HG03469 (cell line): ENCODE data around the gene MSH5.

Experiments used
- ATAC-seq: cut with Tn5 transposase; IDR thresholded peaks from one replicate; pipeline ENCODE4 v1.9.1; 2021; ENCODE audit warnings: mild to moderate bottlenecking, moderate library complexity, moderate number of reproducible peaks; ENCODE audit not compliant: unreplicated experiment

The MSH5 gene

GRCh38 chr6:31729515-31729978 lies 10.3 kb upstream of the MSH5 start:
- ATAC-seq = no peak

GRCh38 chr6:31729979-31730630 lies 9.7 kb upstream of the MSH5 start:
- ATAC-seq = no peak

DNA sequence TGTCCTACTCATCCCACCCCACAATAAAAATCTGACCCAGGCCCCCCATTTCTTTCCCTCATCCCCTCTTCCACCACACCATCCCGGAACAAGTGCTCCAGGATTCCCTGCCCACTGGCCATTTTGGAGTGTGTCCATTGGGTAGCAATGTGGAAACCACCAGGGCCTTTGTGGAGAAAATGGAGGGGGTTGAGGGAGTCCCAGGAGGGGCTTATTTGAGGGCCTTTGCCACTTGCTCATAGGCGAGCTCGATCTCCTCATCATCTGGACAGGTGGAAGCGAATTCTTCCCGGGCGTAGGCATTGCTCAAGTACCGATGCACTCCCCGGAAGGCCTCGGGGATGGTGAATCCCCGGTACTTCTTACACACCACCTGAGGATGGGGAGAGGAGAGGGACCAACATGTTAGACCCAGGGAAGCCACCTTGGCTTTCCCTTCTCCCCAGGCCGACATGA lies 9.1 kb upstream of the MSH5 start:
- no peak for ATAC-seq

GRCh38 chr6:31732029-31732428 lies 7.8 kb upstream of the MSH5 start:
- no peak for ATAC-seq

DNA sequence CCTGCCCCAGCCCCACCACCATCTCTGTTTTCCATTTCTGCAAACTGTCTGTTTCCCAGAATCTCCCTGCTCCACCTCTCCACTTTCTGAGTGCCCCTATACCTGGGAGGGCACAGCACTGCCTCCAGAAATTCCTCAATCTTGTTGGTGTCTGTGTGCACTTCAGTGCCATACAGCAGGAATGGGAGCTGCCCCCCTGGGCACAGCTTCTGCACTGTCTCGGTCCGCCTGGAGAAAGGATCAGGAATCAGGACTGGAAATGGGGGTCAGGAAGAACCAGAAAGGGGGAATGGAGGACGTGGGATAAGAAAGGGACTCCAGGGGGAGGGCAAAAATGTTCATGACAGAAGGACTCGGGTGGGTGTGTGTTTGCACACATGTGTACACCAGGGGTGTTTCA lies 6.1 kb upstream of the MSH5 start:
- no peak for ATAC-seq

DNA sequence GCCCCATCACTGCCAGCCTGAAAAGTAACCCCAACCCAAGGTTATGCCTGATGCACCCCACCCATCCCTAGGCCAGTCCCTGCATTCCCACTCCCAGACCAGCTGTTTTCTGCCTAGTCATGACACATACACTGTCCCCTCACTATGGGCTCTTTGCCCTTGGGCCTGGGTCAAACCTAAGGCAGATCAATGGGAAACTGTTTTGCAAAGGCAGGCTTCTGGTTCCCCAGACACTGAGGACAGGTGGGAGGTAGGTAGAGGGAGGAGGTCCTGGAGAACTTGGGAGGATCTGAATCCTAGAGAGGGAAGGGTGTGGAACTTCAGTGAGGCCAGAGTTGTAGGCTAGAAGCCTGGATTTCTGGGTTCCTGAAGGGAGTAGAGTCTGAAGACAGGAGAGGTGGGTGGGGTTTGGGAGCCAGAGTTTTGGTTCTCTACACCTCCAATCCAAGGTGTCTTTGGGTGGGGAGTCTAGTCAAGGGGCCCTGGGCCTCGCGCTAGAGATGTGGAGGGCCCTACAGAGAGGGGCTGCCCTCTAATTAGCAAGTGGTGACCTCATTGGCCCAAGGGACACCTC lies 5.5 kb upstream of the MSH5 start:
- no peak for ATAC-seq

DNA sequence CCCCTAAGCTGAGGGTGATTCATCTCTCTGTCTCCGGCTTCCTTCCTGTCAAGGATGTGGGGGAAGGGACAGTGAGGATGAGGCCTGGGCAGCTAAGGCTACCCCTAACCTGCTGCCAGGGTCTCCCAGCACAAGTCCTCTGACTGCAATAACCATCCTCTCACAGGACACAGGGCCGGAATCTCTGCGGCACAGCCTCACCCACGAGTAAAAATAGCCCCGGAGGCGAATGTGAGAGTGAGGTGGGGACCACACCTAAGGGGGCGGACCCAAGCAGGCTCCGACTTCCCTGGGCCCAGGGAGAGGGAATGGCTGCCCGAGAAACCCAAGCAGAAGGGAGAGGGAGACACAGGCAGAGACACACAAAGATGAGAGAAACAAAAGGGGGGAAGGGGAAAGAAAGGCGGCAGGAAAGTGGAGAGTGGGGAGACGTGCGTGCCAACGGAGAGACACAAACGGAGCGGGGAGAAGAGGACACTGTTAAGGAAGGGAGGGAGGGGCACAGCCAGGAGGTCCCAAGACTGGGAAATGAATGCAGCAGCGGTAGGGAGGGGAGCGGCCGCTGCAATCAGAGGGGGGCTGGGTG lies 4.9 kb upstream of the MSH5 start:
- ATAC-seq = no peak

DNA sequence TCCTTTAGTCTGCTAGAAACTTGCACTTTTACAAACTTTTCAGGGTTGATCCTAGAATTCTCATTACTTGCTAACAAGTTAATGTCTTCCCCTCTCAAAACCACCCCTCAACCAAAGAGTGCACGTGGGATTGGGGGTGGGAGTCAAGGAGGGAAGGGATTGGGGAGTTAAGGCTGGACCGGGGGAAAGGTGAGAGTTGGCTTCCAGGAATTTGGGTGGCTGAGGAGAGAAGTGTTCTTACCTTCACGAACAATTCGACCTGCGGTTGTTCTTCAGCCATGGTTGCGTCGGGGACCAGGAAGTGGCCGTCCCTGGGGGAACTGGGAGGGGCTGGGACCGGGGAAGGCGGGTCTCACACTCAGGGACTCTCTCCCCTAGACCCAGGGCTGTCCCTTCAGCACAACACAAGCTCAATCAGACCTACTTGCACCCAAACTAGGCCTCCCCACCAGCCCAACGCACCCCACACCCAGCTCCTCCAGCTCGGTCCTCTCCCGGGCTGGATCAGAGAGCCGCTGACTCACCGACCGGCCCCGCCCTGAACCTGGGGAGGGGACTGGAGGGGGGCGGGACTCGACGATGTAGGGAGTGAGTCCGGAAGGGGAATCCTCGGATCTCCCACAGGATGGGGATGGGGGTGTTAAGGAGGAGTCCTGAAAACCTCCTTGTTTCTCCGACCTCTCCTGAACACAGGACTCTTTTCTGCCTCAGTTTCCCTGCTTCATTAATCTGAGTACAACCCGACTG lies 3.6 kb upstream of the MSH5 start, which contains the start of gene CLIC1:
CLIC1 (minus strand) TSS at position 510 of the 747 bp plus-strand sequence; CDS start at position 280, 230 bp downstream.
- ATAC-seq = no peak

DNA sequence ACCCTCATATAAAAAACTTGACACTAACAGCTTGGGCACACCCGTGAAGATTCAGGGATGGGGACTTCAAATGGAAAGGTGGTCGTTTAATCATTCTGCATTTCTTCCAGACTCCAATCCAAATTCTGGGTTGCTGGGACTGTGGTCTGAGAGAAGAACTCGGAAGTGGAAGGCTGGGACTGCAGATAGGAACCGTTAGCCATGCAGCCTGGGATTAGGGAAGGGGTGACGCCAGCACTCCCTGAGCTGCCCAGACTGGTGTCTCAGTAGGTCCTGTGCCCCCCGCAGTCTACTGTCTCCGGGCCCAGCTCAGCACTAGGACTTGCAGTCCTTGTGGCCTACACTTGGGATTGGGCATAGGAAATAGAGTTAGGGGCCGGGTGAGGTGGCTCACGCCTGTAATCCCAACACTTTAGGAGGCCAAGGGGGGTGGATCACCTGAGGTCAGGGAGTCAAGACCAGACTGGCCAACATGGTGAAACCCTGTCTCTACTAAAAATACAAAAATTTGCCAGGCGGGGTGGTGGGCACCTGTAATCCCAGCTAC lies 3.0 kb upstream of the MSH5 start:
- ATAC-seq = no peak

- no peak for ATAC-seq
Measured at GRCh38 chr6:31737315-31737990, 2.4 kb upstream of the MSH5 start.

GRCh38 chr6:31737991-31738979 lies 1.5 kb upstream of the MSH5 start:
- ATAC-seq = no peak

DNA sequence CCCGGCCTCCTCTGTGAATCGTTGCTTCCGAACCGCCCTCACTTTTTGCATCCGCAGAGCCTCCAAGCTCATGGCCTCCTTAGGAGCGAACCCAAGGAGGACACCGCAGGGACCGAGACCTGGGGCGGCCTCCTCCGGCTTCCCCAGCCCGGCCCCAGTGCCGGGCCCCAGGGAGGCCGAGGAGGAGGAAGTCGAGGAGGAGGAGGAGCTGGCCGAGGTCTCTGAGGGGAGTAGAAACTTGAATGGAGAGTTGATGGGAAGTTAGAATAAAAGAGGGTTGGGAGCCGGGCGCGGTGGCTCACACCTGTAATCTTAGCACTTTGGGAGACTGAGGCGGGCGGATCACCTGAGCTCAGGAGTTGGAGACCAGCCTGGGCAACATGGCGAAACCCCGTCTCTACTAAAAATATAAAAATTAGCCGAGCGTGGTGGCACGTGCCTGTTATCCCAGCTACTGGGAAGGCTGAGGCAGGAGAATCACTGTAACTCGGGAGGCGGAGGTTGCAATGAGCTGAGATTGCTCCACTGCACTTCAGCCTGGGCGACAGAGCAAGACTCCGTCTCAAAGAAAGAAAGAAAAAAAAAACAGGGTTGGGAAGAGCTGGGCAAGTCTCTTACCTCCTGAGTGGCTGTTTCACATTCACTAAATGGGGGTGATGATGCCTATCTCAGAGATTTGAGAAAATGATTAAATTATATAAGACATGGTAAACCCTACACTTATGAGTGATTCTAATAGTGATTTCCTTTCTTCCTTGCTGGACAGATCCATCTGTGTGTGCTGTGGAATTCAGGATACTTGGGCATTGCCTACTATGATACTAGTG lies 805 bp downstream of the MSH5 start:
- no peak for ATAC-seq

DNA sequence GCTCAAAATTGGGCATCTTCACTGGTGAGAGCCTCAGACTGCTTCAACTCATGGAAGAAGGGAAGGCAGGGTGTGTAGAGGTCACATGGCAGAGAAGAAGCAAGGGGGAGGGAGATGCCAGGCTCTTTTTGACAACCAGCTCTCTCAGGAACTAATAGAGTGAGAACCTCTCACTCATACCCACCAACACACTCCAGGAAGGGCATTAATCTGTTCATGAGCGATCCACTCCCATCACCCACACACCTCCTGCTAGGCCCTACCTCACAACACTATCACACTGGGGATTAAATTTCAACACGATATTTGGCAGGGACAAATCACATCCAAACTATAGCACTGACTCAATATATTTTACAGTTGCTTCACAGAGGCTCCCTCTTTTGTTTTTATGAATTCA lies 2.0 kb downstream of the MSH5 start:
- no peak for ATAC-seq

- ATAC-seq = no peak
Measured at GRCh38 chr6:31742894-31743293, 3.1 kb downstream of the MSH5 start.

DNA sequence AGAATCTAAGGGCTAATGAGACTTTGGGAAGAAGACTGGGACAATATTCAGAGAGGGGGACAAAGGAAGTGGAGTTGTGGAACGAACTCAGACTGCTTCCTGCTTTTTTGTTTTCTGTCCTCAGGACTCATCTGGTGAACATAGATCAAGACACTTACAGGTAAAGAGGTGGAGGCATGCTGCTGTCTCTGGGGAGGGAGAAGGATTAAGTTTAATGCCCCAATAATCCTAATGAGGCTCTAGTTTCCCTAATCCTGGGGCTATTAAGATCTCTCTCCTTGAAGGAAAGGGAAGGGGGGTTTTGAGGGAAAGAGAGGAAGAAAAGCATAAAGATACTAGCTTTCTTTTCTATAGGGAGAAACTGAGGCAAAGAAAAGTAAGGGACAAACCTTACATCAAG lies 4.6 kb downstream of the MSH5 start:
- ATAC-seq = no peak

DNA sequence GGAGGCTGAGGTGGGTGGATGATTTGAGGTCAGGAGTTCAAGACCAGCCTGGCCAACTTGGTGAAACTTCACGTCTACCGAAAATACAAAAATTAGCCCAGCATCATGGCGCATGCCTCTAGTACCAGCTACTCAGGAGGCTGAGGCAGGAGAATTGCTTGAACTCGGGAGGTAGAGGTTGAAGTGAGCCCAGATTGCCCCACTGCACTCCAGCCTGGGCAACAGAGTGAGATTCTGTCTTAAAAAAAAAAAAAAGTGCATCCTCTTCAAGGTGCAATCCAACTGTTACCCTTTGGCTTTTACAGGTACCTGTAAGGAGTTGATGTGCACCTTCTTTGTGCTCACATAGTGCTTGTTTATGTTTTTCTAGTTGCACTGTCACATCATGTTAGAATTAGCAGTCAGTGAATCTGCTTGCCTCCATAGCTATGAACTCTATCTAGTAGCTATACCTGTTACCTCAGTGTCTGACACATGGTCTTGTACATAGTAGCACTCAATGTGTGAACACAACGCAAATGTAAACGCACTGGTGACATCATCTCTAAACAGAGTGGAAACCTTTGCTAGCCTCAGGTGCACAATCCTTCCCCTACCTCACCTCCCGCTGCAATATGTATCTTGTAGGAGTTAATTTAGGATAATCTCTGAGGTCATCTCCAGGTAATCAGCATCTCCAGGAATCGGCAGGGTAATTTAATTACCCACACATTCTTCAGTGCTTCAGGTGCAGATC lies 9.7 kb downstream of the MSH5 start:
- ATAC-seq = no peak

- ATAC-seq = no peak
Measured at GRCh38 chr6:31750411-31751022, 10.7 kb downstream of the MSH5 start.
